HG02981 (cell line): ENCODE measurements around the gene ABCA4.

Experiments
- ATAC-seq: cut with Tn5 transposase; IDR thresholded peaks from one replicate; pipeline ENCODE4 v1.9.1; 2021; ENCODE audit warnings: mild to moderate bottlenecking, moderate library complexity; ENCODE audit not compliant: unreplicated experiment

The ABCA4 gene

GRCh38 chr1:94105581-94105952, 15.4 kb downstream of the ABCA4 start:
- ATAC-seq, result no peak

GRCh38 chr1:94104776-94105580, 16.0 kb downstream of the ABCA4 start:
- no peak for ATAC-seq

- ATAC-seq, result no peak
Measured at GRCh38 chr1:94104127-94104684, 16.7 kb downstream of the ABCA4 start.

- no peak for ATAC-seq
Measured at GRCh38 chr1:94103608-94104007, 17.3 kb downstream of the ABCA4 start.

GRCh38 chr1:94101613-94102525, 19.1 kb downstream of the ABCA4 start:
- no peak for ATAC-seq

GRCh38 chr1:94100785-94101612, 19.9 kb downstream of the ABCA4 start:
- no peak for ATAC-seq

- no peak for ATAC-seq
Measured at GRCh38 chr1:94100129-94100784, 20.7 kb downstream of the ABCA4 start.

GRCh38 chr1:94099303-94099702, 21.6 kb downstream of the ABCA4 start:
- no peak for ATAC-seq

- no peak for ATAC-seq
Measured at GRCh38 chr1:94098585-94099111, 22.3 kb downstream of the ABCA4 start.

- ATAC-seq, result no peak
Measured at GRCh38 chr1:94096797-94097549, 24.0 kb downstream of the ABCA4 start.

- ATAC-seq, result no peak
Measured at GRCh38 chr1:94095744-94096469, 25.0 kb downstream of the ABCA4 start.

GRCh38 chr1:94095112-94095637, 25.8 kb downstream of the ABCA4 start:
- ATAC-seq, result no peak

- ATAC-seq, result no peak
Measured at GRCh38 chr1:94094469-94095111, 26.4 kb downstream of the ABCA4 start.

- ATAC-seq, result no peak
Measured at GRCh38 chr1:94093996-94094395, 27.0 kb downstream of the ABCA4 start.

GRCh38 chr1:94093396-94093795, 27.6 kb downstream of the ABCA4 start:
- no peak for ATAC-seq

- no peak for ATAC-seq
Measured at GRCh38 chr1:94092210-94092613, 28.7 kb downstream of the ABCA4 start.

- ATAC-seq, result no peak
Measured at GRCh38 chr1:94090761-94091160, 30.2 kb downstream of the ABCA4 start.

GRCh38 chr1:94087193-94087592, 33.8 kb downstream of the ABCA4 start:
- no peak for ATAC-seq
